H9 (cell line): ENCODE measurements around the gene TBC1D22A. TPM values are rescaled to one million over a fixed set of nuclear protein-coding genes. Genes with fewer than 3 reads are reported as not detected.

Experiments used
- DNase-seq: peaks from one replicate; pipeline ENCODE4 v3.0.0-alpha.2; 2017
- H2AFZ ChIP-seq: one replicate; pipeline ENCODE4 v1.6.1; 2013; ENCODE audit warnings: mild to moderate bottlenecking, low read length, control low read depth, moderate library complexity
- H2AK5ac ChIP-seq: 2 replicates; pipeline ENCODE4 v1.6.1; 2013; ENCODE audit warnings: low read length, control low read depth, mixed read lengths; ENCODE audit not compliant: insufficient read length
- H2BK120ac ChIP-seq: one replicate; pipeline ENCODE4 v1.6.1; 2013; ENCODE audit warnings: low read depth, mild to moderate bottlenecking, low read length, control low read depth, inconsistent platforms; ENCODE audit not compliant: poor library complexity, severe bottlenecking
- H2BK12ac ChIP-seq: 2 replicates; pipeline ENCODE4 v1.6.1; 2013; ENCODE audit warnings: low read length, control low read depth, mixed read lengths, low read depth; ENCODE audit not compliant: insufficient read length
- H2BK15ac ChIP-seq: 2 replicates; pipeline ENCODE4 v1.6.1; 2013; ENCODE audit warnings: low read depth, low read length, control low read depth
- H2BK20ac ChIP-seq: one replicate; pipeline ENCODE4 v1.6.1; 2013; ENCODE audit warnings: low read depth, mild to moderate bottlenecking, low read length, control low read depth, inconsistent platforms; ENCODE audit not compliant: poor library complexity, severe bottlenecking
- H2BK5ac ChIP-seq: 2 replicates; pipeline ENCODE4 v1.6.1; 2013; ENCODE audit warnings: low read length, control low read depth, mixed read lengths; ENCODE audit not compliant: insufficient read length
- H3K14ac ChIP-seq: 2 replicates; pipeline ENCODE4 v1.6.1; 2013; ENCODE audit warnings: low read length, control low read depth; ENCODE audit not compliant: insufficient read depth
- H3K18ac ChIP-seq: 2 replicates; pipeline ENCODE4 v1.6.1; 2013; ENCODE audit warnings: low read depth, mild to moderate bottlenecking, mixed read lengths, low read length, control low read depth; ENCODE audit not compliant: insufficient read length
- H3K23ac ChIP-seq: 2 replicates; pipeline ENCODE4 v1.6.1; 2013; ENCODE audit warnings: low read length, control low read depth, mixed read lengths, low read depth; ENCODE audit not compliant: insufficient read length
- H3K23me2 ChIP-seq: 2 replicates; pipeline ENCODE4 v1.6.1; 2013; ENCODE audit warnings: low read depth, mild to moderate bottlenecking, mixed read lengths, low read length, control low read depth; ENCODE audit not compliant: insufficient read length, poor library complexity, severe bottlenecking
- H3K27ac ChIP-seq: 2 replicates; pipeline ENCODE4 v1.5.1; 2013; ENCODE audit warnings: low read length, control low read depth, mixed read lengths, low read depth; ENCODE audit not compliant: insufficient read length
- H3K27me3 ChIP-seq: 2 replicates; pipeline ENCODE4 v1.6.1; 2013; ENCODE audit warnings: low read length, control low read depth, inconsistent platforms; ENCODE audit not compliant: insufficient read depth
- H3K4ac ChIP-seq: 2 replicates; pipeline ENCODE4 v1.6.1; 2013; ENCODE audit warnings: low read depth, mild to moderate bottlenecking, control low read depth, inconsistent platforms, low read length, moderate library complexity
- H3K4me1 ChIP-seq: 2 replicates; pipeline ENCODE4 v1.6.1; 2013; ENCODE audit warnings: low read length, control low read depth, inconsistent platforms; ENCODE audit not compliant: insufficient read depth
- H3K4me2 ChIP-seq: 2 replicates; pipeline ENCODE4 v1.6.1; 2013; ENCODE audit warnings: low read length, control low read depth, mixed read lengths; ENCODE audit not compliant: insufficient read length, insufficient read depth
- H3K56ac ChIP-seq: 2 replicates; pipeline ENCODE4 v1.6.1; 2013; ENCODE audit warnings: low read depth, mild to moderate bottlenecking, mixed read lengths, low read length, control low read depth; ENCODE audit not compliant: insufficient read length
- H3K79me1 ChIP-seq: 2 replicates; pipeline ENCODE4 v1.6.1; 2013; ENCODE audit warnings: low read depth, mild to moderate bottlenecking, moderate library complexity, low read length, control low read depth, inconsistent platforms; ENCODE audit not compliant: insufficient read depth, poor library complexity, severe bottlenecking
- H3K79me2 ChIP-seq: 2 replicates; pipeline ENCODE4 v1.6.1; 2013; ENCODE audit warnings: low read length, control low read depth, inconsistent platforms; ENCODE audit not compliant: insufficient read depth
- H3K9ac ChIP-seq: 2 replicates; pipeline ENCODE4 v1.6.1; 2013; ENCODE audit warnings: low read length, control low read depth, mixed read lengths; ENCODE audit not compliant: insufficient read length; ENCODE audit errors: extremely low read depth
- H3K9me3 ChIP-seq: one replicate; pipeline ENCODE4 v1.6.1; 2013; ENCODE audit warnings: low read depth, low read length, inconsistent platforms; ENCODE audit not compliant: control insufficient read depth
- H3T11ph ChIP-seq: one replicate; pipeline ENCODE4 v1.6.1; 2013; ENCODE audit warnings: mild to moderate bottlenecking, low read length, control low read depth, inconsistent platforms
- H4K20me1 ChIP-seq: one replicate; pipeline ENCODE4 v1.6.1; 2013; ENCODE audit not compliant: control insufficient read depth, insufficient read length, insufficient read depth
- H4K5ac ChIP-seq: 2 replicates; pipeline ENCODE4 v1.6.1; 2013; ENCODE audit warnings: low read depth, mild to moderate bottlenecking, mixed read lengths, low read length, control low read depth; ENCODE audit not compliant: insufficient read length
- H4K8ac ChIP-seq: replicated peaks from 2 replicates; pipeline ENCODE4 v1.6.1; 2013; ENCODE audit warnings: low read length, control low read depth, mixed read lengths, low read depth; ENCODE audit not compliant: insufficient read length
- H4K91ac ChIP-seq: 2 replicates; pipeline ENCODE4 v1.6.1; 2013; ENCODE audit warnings: low read depth, mild to moderate bottlenecking, moderate library complexity, mixed read lengths, low read length, control low read depth; ENCODE audit not compliant: insufficient read length
- H3K27ac Mint-ChIP-seq, 3 experiments: 2 replicates in 2 of 3; 3 replicates in 1 of 3; pipeline ENCODE4 v1.8.0; 2020 to 2021; ENCODE audit warnings: mixed read lengths in 3 of 3, mild to moderate bottlenecking in 1 of 3, moderate library complexity in 1 of 3
- H3K27me3 Mint-ChIP-seq: 2 replicates; pipeline ENCODE4 v1.8.0; 2021; ENCODE audit warnings: low read depth, mild to moderate bottlenecking, moderate library complexity, mixed read lengths
- H3K36me3 Mint-ChIP-seq, 3 experiments: 2 replicates in 2 of 3; 3 replicates in 1 of 3; pipeline ENCODE4 v1.8.0; 2020 to 2021; ENCODE audit warnings: low read depth in 3 of 3, mixed read lengths in 3 of 3; ENCODE audit not compliant: insufficient read depth in 1 of 3
- H3K4me1 Mint-ChIP-seq, 2 experiments: 2 replicates each; pipeline ENCODE4 v1.8.0; 2020; ENCODE audit warnings: mixed read lengths in 2 of 2
- H3K4me3 Mint-ChIP-seq, 2 experiments: 2 replicates in 1 of 2; 3 replicates in 1 of 2; pipeline ENCODE4 v1.8.0; 2020 to 2021; ENCODE audit warnings: mild to moderate bottlenecking in 2 of 2, mixed read lengths in 2 of 2, moderate library complexity in 1 of 2
- H3K9me3 Mint-ChIP-seq, 2 experiments: 2 replicates in 1 of 2; 3 replicates in 1 of 2; pipeline ENCODE4 v1.8.0; 2020; ENCODE audit warnings: mild to moderate bottlenecking in 2 of 2, mixed read lengths in 2 of 2, moderate library complexity in 1 of 2
- WGBS: extraction: QIAGEN DNeasy Blood & Tissue Kit; methylation state at CpG from one replicate; pipeline ENCODE4 v1.1.7; 2013; ENCODE audit warnings: missing lambda C conversion rate, low lambda C conversion rate, mixed read lengths; ENCODE audit not compliant: insufficient read length; ENCODE audit errors: extremely low coverage; 5-methylcytosine and 5-hydroxymethylcytosine counted together
- total RNA-seq: library from RNA; stranded (reverse); gene quantifications from 2 replicates; pipeline ENCODE4 v1.2.1, GENCODE V29; 2021
- TF ChIP-seq, protein P1 (sequence below): fragments of 200-600 bp; sonication (generic); conservative IDR thresholded peaks from 3 replicates; pipeline ENCODE4 v1.8.0; 2021; ENCODE audit warnings: antibody characterized with exemption, mild to moderate bottlenecking

The TBC1D22A gene
- total RNA-seq, 1 experiment from 2014 or later, result 20.8 TPM

DNA sequence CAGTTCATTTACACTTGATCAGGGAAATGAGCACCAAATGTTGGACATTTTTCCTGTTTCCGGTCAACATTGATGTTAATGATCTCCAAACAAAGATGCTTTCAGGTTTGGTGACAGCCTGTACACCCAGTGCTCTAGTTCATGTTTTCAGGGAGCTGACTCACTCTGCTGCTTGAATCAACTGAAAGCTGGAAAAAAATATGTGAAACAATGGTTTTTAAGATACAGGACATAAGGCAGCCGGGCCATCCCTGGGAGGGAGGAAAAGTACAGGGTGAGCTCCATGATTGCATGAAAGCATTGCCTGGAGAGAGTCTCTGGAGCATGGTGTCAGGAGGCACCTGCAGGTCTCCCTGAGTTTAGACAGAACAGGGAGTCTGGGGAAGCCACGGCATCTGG lies 259.6 kb downstream of the TBC1D22A start:
- no peak overlapping the region for H2BK12ac ChIP-seq
- no peak overlapping the region for H4K91ac ChIP-seq
- H3K79me1 ChIP-seq, result no peaks in the 10 kb centered on the region
- no CpG with 5 or more reads among the region's 3 CpGs for whole genome bisulfite sequencing
- no peak overlapping the region for H4K8ac ChIP-seq
- H3K4me1 ChIP-seq, result no peaks in the 10 kb centered on the region
- H3K18ac ChIP-seq, result no peak overlapping the region
- peaks cover 19% of the 10 kb centered on the region in 2 experiments for H3K4me1 Mint-ChIP-seq
- H3K4ac ChIP-seq, result no peak overlapping the region
- H2BK15ac ChIP-seq, result no peak overlapping the region
- H3K56ac ChIP-seq, result no peak overlapping the region
- H3K36me3 Mint-ChIP-seq, result peaks cover 15 to 36% (median 29%) of the 10 kb centered on the region in 3 experiments; a peak in 6 of 7 replicates
- H2BK120ac ChIP-seq, result no peak overlapping the region
- TF ChIP-seq, protein P1, sequence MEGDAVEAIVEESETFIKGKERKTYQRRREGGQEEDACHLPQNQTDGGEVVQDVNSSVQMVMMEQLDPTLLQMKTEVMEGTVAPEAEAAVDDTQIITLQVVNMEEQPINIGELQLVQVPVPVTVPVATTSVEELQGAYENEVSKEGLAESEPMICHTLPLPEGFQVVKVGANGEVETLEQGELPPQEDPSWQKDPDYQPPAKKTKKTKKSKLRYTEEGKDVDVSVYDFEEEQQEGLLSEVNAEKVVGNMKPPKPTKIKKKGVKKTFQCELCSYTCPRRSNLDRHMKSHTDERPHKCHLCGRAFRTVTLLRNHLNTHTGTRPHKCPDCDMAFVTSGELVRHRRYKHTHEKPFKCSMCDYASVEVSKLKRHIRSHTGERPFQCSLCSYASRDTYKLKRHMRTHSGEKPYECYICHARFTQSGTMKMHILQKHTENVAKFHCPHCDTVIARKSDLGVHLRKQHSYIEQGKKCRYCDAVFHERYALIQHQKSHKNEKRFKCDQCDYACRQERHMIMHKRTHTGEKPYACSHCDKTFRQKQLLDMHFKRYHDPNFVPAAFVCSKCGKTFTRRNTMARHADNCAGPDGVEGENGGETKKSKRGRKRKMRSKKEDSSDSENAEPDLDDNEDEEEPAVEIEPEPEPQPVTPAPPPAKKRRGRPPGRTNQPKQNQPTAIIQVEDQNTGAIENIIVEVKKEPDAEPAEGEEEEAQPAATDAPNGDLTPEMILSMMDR, result no peak
- no peaks in the 10 kb centered on the region for H4K20me1 ChIP-seq
- H3K4me3 Mint-ChIP-seq, result no peak overlapping the region
- H3K27ac Mint-ChIP-seq, result no peak overlapping the region
- no peaks in the 10 kb centered on the region for H3K23me2 ChIP-seq
- H3K4me2 ChIP-seq, result no peak overlapping the region
- H3K9me3 Mint-ChIP-seq, result peaks cover 21 to 22% of the 10 kb centered on the region in 2 experiments
- H3T11ph ChIP-seq, result no peak overlapping the region
- H3K79me2 ChIP-seq, result no peaks in the 10 kb centered on the region
- no peak overlapping the region for H2AK5ac ChIP-seq
- no peaks in the 10 kb centered on the region for H3K9me3 ChIP-seq
- no peak for DNase-seq
- no peaks in the 10 kb centered on the region; the same call in none of the 2 replicates for H3K27me3 Mint-ChIP-seq
- H3K9ac ChIP-seq, result no peak overlapping the region
- H2AFZ ChIP-seq, result no peak overlapping the region
- H4K5ac ChIP-seq, result no peak overlapping the region
- no peak overlapping the region for H3K27ac ChIP-seq
- no peak overlapping the region for H2BK20ac ChIP-seq
- no peaks in the 10 kb centered on the region for H3K27me3 ChIP-seq
- H3K23ac ChIP-seq, result no peak overlapping the region
- H3K14ac ChIP-seq, result no peak overlapping the region
- H2BK5ac ChIP-seq, result no peak overlapping the region
